Suppressor macrophage treated with lipopolysaccharide for 4 hours (primary cell): ENCODE data around the gene ANGPTL4.

ENCODE experiments used
- DNase-seq: peaks from one replicate; pipeline ENCODE4 v3.0.0-alpha.2; 2020

ANGPTL4 gene

DNA sequence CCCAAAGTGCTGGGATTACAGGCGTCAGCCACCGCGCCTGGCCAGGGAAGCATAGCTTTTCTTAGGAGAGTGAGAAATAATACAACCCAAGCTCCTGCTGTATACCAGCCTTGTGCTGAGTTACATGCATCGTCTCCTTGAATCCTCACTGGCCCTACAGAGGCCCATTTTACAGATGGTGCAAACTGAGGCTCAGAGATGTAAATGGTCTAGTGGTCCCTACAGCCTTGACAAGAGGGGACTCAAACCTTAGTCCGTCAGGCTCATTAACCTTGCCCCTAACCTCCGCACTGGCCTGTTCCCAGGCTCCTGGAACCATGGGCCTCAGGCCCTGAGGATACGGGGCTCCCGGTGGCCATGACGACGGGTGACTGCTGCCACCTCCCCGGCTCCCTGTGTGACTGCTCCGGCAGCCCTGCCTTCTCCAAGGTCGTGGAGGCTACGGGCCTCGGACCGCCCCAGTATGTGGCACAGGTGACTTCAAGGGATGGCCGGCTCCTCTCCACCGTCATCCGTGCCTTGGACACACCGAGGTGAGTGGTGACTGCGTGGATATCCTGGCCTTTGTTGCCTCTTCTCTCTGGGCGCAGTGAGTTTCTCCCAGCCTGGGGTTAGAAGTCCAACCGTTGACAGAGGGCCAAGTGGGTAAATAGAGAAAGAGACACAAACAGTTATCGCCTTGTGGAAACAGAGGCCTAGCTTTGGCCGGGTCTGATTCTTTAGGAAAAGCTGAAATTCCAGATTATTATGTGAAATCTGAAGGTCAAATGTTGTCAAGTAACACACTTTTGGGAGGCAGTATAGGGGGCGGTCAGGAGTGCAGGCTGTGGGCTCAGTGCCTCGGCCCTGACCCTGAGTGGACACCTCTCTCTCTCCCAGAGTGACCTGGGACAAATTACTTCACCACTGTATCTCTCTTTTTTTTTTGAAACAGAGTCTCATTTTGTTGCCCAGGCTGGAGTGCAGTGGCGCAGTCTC is 57.8 kb downstream of the ANGPTL4 start:
- no peak for DNase-seq

DNA sequence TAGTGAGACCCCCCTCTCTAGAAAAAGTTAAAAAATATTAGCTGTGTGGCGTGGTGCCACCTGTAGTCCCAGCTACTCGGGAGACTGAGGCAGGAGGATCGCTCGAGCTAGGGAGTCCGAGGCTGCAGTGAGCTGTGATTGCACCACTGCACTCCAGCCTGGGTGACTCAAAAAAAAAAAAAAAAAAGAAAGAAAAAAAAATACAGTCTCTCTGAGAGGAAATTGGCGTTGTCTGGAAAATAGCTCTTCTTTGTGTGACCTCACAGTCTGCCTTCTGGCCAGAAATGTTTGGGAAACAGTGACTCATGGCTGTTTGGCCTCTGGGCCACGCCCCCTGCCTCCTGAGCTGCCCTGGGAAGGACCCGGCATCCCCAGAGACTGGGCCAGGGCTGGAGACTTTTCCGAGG is 59.9 kb downstream of the ANGPTL4 start:
- DNase-seq, result peak; percentile 99
